Measurements from ENCODE around the gene FREM1.

Gene FREM1

DNA sequence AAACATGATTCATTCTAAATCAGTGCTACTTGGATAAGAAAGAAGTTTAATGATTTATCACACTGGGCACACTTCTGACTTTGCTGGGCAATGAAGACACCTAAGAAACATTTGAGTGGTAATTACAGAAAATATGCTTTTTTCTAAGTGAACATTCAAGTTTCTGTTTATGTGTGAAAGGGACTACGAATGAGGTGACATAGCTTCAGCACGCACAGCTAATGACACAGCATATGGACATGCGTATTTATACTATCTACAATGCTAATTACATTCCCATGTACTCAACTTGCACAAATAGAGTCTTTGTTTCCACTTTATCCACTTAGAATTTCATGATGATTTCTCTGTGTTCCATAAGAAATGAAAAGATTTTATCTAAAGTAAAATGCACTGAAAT lies 40.6 kb downstream of the FREM1 start:
- no peak for DNase-seq

- DNase-seq = no peak
Measured at GRCh38 chr9:14868772-14869583, 41.2 kb downstream of the FREM1 start.

GRCh38 chr9:14868418-14868771 lies 41.8 kb downstream of the FREM1 start:
- DNase-seq = no peak

DNA sequence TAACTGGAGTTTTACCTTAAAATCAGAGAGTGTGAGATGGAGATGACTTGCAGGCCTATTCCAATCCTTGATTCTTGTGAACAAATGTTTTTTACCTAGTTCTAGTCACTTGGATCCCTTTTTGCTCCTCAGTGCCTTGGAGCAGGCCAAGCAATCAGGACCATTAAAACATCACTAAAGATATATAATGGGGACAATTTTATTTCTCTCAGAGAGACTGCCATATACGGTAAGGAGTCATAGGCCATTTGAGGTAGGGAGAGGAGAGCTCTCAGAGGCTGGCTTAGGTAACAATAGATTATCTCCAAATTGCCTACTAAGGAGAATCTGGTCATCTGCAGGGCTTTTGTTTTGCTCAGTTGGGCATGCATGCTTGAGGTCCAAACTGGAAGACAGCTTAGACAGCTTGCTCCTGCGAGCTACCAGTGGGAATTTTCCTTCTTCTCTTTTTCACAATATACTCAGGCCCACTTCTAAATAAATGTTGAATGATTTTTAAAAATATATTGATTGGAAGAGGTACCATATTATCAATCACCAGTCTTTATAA lies 44.0 kb downstream of the FREM1 start:
- no peak for DNase-seq

- DNase-seq = no peak
Measured at GRCh38 chr9:14864309-14864708, 45.9 kb downstream of the FREM1 start.

DNA sequence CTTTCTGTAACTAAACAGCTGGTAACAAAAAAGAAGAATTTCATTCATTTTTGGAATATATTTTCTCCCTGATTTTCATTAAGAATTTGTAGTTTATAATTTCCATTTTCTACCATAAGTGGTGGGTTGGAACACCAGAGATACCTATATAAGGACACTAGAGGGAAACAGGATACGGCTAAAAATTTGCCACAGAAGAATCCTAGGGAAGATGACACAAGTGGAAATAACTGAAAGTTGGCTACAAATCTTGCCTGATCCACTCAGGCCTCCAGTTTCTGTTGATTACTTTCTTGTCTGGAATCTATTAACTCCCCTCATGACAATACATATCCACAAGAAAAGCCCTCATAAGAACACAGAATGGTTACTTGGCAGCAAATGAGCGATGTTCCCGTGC lies 46.8 kb downstream of the FREM1 start:
- DNase-seq = no peak

DNA sequence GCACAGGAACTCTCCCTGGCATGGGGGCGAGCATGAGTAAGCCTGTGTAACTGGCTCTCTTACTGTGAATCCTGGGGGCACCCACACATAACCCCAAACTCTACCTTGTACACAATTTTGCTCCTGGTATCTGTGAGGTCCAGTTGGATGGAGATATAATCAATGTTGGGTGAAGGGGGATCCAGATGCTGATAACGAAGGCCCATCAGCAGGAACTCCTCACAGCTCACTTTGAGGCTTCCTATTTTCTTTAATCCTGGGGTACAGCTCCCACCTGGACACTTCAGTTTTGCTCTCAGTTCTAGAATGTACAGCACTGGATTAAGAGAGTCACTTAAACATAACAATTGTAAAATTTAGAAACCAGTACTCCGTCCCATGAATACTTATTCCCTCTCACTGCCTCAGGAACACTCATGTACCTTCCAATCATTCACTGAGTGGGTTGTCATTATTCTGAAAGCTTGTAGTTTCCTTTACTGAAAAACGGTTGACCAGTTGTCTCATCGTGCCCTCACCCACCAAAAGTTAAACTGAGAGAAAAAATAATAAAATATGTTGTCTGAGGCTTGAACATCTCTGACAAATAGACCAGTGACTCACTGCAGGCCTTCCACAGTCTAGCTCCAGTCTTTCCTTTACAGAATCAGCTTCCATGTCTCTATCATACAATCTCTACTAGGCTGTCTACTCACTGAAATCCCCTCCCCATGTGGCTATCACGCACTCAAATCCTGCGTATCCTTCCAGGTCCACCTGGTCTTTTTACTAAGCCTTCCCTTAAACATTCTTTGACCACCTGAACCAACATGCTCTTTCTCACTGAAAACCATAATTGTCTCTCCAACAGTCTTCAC lies 52.6 kb downstream of the FREM1 start:
- no peak for DNase-seq

DNA sequence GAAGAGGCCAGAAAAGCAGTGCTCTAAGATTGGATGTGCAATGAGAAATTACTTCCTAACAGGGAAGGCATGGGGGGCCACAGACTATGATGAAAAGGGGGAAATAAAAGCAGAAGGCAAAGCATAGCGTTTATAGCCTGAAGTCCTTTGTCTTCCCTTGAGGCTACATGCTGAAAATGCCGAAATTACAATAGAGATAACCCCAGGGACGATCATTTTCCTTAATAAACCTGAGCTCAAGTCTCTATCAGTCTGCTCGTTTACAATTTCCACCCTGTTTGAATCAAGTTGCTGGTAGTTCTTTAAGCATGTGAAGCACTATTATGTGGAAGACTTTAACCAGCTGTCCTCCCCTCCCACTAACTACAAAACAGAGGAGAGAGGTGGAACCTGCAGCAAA lies 60.4 kb downstream of the FREM1 start:
- no peak for DNase-seq

- DNase-seq = no peak
Measured at GRCh38 chr9:14849296-14849695, 60.9 kb downstream of the FREM1 start.

DNA sequence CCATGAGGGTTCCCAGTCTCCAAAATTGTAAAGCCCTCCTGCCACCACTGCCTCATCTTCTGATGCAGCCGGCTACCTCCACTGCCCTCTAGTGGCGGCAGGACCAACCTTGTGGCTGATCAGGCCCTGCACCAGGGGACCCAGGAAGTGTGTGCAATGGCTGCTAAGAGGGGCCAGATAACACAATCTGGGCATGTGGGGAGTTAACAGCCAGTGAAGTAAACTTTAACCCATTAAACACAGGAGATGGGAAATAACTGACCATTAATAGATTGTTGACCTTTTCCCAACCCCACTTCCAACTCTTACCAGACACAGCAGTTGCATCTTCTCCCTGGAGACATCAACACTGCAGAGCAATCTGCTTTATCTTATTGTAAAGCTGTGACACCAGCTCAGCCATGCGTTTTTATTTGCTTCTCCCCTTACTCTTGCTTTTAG lies 63.3 kb downstream of the FREM1 start:
- peak; percentile 49 for DNase-seq

DNA sequence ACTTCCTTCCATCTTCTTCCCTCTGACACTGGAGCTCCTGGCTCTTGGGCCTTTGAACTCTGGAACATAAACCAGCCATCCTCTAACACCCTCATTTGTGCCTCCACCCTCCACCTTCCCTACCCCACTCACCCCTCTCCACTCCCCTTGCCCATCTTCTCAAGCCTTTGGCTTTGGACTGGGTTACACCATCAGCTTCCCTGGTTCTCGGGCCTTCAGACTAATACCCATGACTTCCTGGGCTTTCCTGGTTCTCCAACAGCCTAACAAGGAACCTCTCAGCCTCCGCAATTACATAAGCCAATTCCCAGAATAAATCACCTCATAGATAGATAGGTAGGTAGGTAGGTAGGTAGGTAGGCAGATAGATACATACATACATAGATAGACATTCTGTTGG lies 67.1 kb downstream of the FREM1 start:
- DNase-seq = no peak

GRCh38 chr9:14842269-14842668 lies 68.0 kb downstream of the FREM1 start:
- DNase-seq = no peak

- no peak for DNase-seq
Measured at GRCh38 chr9:14838701-14839100, 71.5 kb downstream of the FREM1 start.

DNA sequence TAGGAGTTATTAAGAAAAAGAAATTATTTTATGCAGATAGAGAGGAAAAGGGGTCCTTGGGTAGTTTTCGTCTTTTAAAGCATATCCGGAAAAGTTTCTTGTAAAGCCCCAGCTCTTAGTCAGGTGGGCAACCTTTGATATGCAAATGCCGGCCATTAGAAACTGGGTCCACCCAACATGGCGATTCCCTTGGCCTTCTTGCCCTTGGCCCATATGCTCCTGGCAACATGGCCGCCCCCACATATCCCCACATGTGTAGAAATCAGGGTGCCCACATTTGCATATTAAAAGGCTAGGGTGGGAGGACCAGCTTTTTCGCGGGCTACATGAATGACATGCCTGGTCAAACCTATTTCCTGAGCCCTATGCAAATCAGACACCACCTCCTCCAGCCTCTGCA lies 73.3 kb downstream of the FREM1 start:
- no peak for DNase-seq

GRCh38 chr9:14831661-14832060 lies 78.6 kb downstream of the FREM1 start:
- DNase-seq = no peak

GRCh38 chr9:14831074-14831473 lies 79.2 kb downstream of the FREM1 start:
- no peak for DNase-seq

DNA sequence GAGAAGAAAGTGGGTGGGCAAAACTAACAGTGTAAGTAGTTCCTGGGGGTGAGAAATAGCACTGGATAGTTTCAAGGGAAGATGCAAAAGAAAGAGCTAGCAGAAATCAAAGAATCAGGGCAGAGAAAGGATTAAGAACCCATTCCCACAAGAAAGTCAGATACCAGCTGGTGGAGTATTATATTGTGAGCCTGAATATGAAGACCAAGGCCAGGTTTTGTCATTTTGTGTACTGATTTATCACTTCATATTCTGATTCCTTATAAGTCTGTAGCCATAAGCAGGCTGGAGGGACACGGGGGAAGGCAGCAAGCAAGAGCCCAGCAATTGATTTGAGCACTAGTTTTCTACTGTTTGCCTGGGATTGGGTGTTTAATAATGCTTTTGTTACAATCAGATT lies 80.2 kb downstream of the FREM1 start:
- no peak for DNase-seq

GRCh38 chr9:14829204-14829603 lies 81.0 kb downstream of the FREM1 start:
- no peak for DNase-seq

DNA sequence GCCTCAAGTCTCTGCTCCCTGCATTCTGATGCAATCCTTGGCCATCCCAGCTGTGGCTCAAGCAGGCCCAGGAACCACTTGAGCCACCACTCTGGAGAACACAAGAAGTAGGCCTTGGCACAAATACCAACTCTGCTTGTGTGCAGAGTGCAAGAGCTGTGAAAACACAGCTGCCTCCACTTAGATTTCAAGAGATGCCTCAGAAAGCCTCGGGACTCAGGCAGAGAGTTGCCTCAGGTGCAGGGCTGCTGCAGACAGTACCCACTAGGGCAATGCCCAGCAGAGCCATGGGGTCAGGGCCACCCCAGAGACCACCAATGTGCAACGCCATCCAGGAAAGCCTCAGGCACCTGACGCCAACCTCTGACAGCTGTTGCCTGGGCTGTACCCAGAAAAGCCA lies 82.4 kb downstream of the FREM1 start:
- peak; percentile 8 for DNase-seq

- DNase-seq = no peak
Measured at GRCh38 chr9:14824481-14824880, 85.7 kb downstream of the FREM1 start.

DNA sequence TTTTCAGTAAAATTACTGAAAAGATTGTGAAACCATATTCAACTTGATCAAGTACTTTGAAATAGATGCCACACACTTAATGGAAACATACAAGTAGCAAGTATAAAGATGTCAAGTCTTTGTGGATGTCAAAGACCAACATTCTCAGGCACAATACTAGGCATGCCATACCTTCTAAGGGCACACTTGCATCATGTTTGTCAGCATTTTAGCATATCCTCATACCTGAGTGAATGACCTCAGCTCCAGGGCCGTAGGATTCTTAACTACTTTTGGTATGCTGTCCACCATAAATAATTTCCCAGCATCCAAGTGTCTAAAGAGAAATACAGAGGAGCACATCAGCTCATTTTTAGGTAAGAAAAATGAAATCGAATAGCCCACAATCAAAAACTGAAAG lies 86.4 kb downstream of the FREM1 start:
- DNase-seq = no peak

GRCh38 chr9:14822666-14823065 lies 87.6 kb downstream of the FREM1 start:
- DNase-seq = no peak

GRCh38 chr9:14819183-14819582 lies 91.0 kb downstream of the FREM1 start:
- DNase-seq = no peak

GRCh38 chr9:14814249-14814628 lies 96.0 kb downstream of the FREM1 start:
- no peak for DNase-seq

Measured in NCI-H345 (cell line).